A549 treated with Hydrocortisone at 1 μM for 4 hours (cell line): ENCODE measurements around the gene HSFX3. TPM values are rescaled to one million over a fixed set of nuclear protein-coding genes. Genes with fewer than 3 reads are reported as not detected.

Experiments
- total RNA-seq: library from RNA; stranded (reverse); fragments of 200-300 nt; extraction: Qiagen RNA extraction; gene quantifications from 5 replicates; pipeline ENCODE4 v1.2.3, GENCODE V29; 2022

HSFX3 gene, protein sequence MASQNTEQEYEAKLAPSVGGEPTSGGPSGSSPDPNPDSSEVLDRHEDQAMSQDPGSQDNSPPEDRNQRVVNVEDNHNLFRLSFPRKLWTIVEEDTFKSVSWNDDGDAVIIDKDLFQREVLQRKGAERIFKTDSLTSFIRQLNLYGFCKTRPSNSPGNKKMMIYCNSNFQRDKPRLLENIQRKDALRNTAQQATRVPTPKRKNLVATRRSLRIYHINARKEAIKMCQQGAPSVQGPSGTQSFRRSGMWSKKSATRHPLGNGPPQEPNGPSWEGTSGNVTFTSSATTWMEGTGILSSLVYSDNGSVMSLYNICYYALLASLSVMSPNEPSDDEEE
- not detected in 5 replicates for total RNA-seq

DNA sequence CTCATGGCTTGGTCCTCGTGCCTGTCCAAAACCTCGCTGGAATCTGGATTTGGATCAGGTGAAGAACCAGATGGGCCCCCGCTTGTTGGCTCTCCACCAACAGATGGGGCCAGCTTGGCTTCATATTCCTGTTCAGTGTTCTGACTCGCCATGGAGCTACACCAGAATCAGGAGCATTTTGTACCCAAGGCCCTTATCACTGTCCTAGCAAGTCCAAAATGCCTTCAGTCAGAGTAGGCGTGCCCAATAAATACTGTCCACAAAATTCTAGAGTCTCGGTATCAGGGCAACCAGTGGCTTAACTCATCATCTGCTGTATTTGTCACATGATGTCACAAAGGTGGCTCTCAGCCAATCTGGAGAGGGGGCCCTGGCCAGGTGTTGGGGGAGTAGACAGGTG is at the start of gene HSFX3:
Gene HSFX3, minus strand, starts transcription at position 224 of the 400 bp plus-strand sequence. Its CDS starts 72 bp downstream, at position 152.

DNA sequence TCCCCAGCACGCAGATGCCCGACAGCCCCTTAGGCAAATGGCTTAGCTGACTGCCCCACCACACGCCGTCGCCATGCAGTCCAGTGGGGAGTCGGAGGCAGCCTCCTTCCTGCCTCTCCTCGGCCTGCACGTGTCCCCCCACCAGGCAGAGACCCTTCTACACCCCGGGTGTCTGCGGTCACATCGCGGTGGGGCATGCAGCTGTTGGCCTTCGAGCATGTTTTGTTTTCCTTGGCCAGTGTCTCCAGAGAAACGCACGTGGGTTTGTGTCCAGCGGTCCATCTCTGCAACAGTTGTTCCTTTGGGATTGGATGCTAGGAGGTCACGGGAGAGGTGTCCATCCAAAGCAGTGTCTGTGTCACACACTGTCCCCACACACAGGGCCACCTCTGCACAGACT is 45.5 kb upstream of the HSFX3 start, which contains the start of gene HSFX2:
Gene HSFX2, minus strand, starts transcription at position 101 of the 400 bp plus-strand sequence. CDS start 614 bp downstream, outside the sequence.

DNA sequence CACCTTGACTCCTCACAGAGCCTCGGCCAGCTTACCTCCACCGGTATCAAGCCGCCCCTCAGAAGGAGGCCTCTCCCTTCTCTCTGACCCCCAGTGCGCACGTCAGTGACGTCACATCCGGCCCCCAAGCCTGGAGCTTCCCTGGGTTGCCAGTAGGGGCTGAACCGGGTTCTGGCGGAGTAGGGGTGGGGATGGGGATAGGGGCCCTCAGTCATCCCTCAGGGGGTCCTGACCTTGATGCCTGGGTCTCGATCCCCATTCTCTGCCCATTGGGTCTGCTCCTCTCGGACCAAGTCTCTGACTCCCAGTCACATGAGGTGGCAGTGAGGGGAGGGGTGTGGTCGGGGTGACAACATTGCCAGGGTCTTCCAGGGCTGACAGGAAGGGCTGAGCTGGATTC is 37.6 kb upstream of the HSFX3 start, which contains the start of gene MAGEA9B:
Gene MAGEA9B, minus strand, starts transcription at position 101 of the 400 bp plus-strand sequence. CDS start 4,280 bp downstream, outside the sequence.

DNA sequence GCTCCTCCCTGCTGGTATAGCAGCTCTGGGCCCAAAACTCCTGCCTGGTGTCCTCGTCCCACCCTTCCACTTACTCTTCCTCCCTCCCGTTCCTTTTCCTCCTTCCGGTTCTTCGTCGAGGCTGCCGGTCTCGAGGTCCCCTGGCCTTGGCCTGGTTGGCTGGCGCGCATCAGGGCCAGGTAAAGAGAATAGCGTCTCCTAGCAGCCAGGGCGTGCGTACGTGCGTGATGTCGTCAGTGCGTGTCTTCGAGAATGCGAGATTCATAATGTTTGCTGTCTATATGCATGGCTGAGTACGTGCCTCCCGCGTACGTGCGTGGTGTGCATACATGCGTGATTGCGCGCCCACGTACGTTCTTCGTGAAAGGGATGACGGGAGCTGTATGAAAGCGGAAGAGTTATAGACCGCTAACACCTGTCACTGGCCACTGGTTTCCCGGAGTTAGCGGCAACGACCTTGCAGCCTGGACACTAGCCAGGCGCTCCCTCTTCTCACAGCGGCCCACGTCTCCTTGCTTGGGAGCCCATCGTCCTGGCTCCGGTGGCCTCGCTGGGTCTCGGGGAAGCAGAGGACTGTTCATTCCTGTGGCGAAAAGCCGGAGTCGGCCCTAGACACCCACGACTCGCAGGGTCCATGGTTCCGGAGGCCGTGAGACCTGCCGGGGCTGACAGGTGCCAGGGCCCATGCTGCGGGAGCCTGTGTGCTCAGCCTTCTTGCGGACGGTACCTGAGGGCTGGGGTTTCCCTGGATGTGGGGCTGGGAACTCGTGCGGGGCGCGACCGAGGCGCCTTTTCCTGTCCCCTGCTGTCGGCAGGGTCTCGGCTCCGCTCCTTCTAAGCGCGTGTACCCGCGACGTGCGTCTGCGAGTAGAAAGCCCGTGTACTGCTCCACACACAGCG is 8.9 kb downstream of the HSFX3 start, which contains the start of gene EOLA1:
Gene EOLA1, plus strand, starts transcription at position 392 of the 900 bp plus-strand sequence. CDS start 4,619 bp downstream, outside the sequence.

DNA sequence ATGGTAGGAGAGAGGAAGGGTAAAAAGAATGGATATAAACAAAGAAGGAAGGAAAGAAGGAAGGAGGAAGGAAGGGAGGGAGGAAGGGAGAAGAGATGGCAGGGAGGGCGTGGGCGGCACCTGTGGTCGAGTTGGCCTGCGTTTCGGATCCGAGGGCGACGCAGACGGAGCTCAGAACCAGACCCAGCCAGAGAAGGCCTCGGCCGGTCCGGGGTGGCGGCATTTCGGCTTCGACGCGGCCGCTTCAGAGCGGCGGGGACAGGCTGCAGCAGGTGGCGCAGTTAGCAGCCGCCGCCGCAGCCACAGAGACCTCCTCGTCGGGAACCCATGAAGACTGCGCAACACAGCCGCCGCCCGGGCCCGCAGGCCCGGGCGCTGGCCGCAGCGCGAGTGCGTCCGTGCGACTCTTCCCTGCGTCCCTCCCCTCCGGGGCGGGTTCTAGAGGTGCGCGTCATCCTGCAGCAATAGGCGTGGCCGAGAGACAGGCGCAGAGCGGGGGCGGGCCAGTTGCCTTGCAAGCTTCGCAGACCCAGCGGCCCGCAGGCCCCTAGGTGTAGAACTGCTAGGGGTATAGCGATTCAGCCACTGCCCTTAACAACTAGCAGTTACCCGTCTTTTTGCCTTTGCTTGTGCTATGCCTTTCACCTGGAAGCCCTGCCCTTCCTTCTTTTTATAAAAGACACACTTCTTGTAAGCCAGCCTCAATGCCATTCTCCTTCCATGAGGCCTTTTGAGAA is 44.6 kb downstream of the HSFX3 start, which contains the start of gene IDS:
Gene IDS, minus strand, starts transcription at position 392 of the 737 bp plus-strand sequence. Its CDS starts 169 bp downstream, at position 223.

Other genes starting within 250 kb of the HSFX3 start
- 91.2 to 99.9 TPM (median 95.5 TPM) in 5 replicates for gene IDS, start 44.6 kb downstream of the HSFX3 start, total RNA-seq
- gene EOLA1, start 8.9 kb downstream of the HSFX3 start, total RNA-seq: 19.1 to 22.1 TPM (median 20.9 TPM) in 5 replicates
- not detected in 5 replicates for gene MAGEA9B, start 37.5 kb upstream of the HSFX3 start, total RNA-seq
- gene HSFX2, start 45.4 kb upstream of the HSFX3 start, total RNA-seq: 0.08 to 0.24 TPM (median 0.14 TPM) in 4 of 5 replicates, not detected in the other
- gene TMEM185A, start 81.9 kb upstream of the HSFX3 start, total RNA-seq: 23.1 to 29.7 TPM (median 28.2 TPM) in 5 replicates
- 0.06 TPM in 1 of 5 replicates, not detected in the others for gene MAGEA11, start 162.1 kb upstream of the HSFX3 start, total RNA-seq
- 0.13 to 0.35 TPM (median 0.31 TPM) in 5 replicates for gene HSFX1, start 224.1 kb upstream of the HSFX3 start, total RNA-seq
- gene MAGEA9, start 232.0 kb upstream of the HSFX3 start, total RNA-seq: not detected in 5 replicates